Gastroesophageal sphincter (tissue), 4 donors: ENCODE measurements around the gene KIF5C. TPM values are rescaled to one million over a fixed set of nuclear protein-coding genes. Genes with fewer than 3 reads are reported as not detected.

Experiments used
- ATAC-seq: fragments of 150-250 bp; one replicate; pipeline ENCODE4 v1.9.1; 2016; ENCODE audit warnings: mild to moderate bottlenecking, moderate library complexity
- H3K27ac ChIP-seq, 4 donors: fragments of 200-600 bp; sonication (generic) in 3 of 4; 1 replicate in 3 of 4; 2 replicates in 1 of 4; pipeline ENCODE4 v1.5.1; 2016 to 2019
- H3K27me3 ChIP-seq: fragments of 200-600 bp; sonication (generic); one replicate; pipeline ENCODE4 v1.5.1; 2019
- H3K36me3 ChIP-seq, 2 donors: fragments of 200-600 bp; sonication (generic); one replicate each; pipeline ENCODE4 v1.5.1; 2019; ENCODE audit warnings: control low read depth in 1 of 2
- H3K4me1 ChIP-seq, 3 donors: fragments of 200-600 bp; sonication (generic); 1 replicate in 2 of 3; 2 replicates in 1 of 3; pipeline ENCODE4 v1.5.1; 2016 to 2019; ENCODE audit warnings: control low read depth in 2 of 3
- H3K4me3 ChIP-seq, 2 donors: fragments of 200-600 bp; sonication (generic); one replicate each; pipeline ENCODE4 v1.5.1; 2019; ENCODE audit warnings: mild to moderate bottlenecking in 1 of 2, moderate library complexity in 1 of 2
- H3K9me3 ChIP-seq, 3 donors: fragments of 200-600 bp; sonication (generic); one replicate each; pipeline ENCODE4 v1.5.1; 2017 to 2019; ENCODE audit warnings: control low read depth in 2 of 3
- EP300 ChIP-seq: sonication (generic); formaldehyde crosslinking; IDR thresholded peaks from one replicate; pipeline ENCODE4 v1.6.1; 2017; ENCODE audit warnings: antibody characterized with exemption, mild to moderate bottlenecking
- POLR2A ChIP-seq, 2 donors: fragments of 450-650 bp; IDR thresholded peaks; one replicate each; pipeline ENCODE4 v1.6.1; 2017; ENCODE audit warnings: antibody characterized with exemption in 2 of 2, mild to moderate bottlenecking in 2 of 2, moderate library complexity in 1 of 2
- POLR2AphosphoS5 ChIP-seq: sonication (generic); formaldehyde crosslinking; IDR thresholded peaks from one replicate; pipeline ENCODE4 v1.6.1; 2017; ENCODE audit warnings: antibody characterized with exemption
- WGBS, 2 donors: methylation state at CpG; one replicate each; pipeline ENCODE4 v1.1.5; 2018; ENCODE audit warnings: low coverage in 1 of 2; 5-methylcytosine and 5-hydroxymethylcytosine counted together
- total RNA-seq, 4 donors: library from RNA; depleted of rRNA; stranded (reverse); fragments of >200 nt; gene quantifications; one replicate each; pipeline ENCODE4 v1.1.0, GENCODE V29; 2016
- TF ChIP-seq, protein P1 (sequence below), 4 experiments: fragments of 200-600 bp in 2 of 4; fragments of 450-650 bp in 2 of 4; sonication (generic) in 1 of 4; IDR thresholded peaks; one replicate each; pipeline ENCODE4 v1.5.1; 2017 to 2019; ENCODE audit warnings: antibody characterized with exemption in 4 of 4, mild to moderate bottlenecking in 2 of 4, moderate library complexity in 2 of 4

KIF5C gene
- total RNA-seq, 4 donors from 2014 or later, result 3.3 to 6.6 (median 4.5) TPM

DNA sequence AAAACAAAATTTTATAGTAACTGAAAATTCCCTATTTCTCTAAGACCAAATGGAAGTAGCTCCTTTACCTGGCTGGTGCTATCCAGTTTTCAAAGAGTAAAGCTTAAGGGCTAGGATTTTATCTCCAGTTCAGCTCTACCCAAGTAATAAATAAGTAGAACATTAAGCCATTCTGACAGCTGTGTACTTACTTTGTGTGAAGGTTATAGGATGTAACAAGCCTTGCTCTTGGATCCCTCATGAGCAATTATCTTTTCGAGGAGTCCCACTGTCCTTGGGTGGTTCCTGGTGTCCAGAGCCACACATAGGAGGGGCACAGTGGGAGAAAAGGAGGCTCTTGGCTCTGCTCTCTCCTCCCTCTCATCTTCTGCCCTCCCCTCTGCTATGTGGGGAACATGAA is 45.5 kb downstream of the KIF5C start:
- 33% methylated on average over 1 of the region's 1 CpG; no CpG with 5 or more reads in 1 of the 2 donors for WGBS, 2 donors
- no peaks in the 10 kb centered on the region for H3K36me3 ChIP-seq
- peaks cover 0 to 7% (median 0%) of the 10 kb centered on the region in 3 donors for H3K4me1 ChIP-seq
- TF ChIP-seq, protein P1, sequence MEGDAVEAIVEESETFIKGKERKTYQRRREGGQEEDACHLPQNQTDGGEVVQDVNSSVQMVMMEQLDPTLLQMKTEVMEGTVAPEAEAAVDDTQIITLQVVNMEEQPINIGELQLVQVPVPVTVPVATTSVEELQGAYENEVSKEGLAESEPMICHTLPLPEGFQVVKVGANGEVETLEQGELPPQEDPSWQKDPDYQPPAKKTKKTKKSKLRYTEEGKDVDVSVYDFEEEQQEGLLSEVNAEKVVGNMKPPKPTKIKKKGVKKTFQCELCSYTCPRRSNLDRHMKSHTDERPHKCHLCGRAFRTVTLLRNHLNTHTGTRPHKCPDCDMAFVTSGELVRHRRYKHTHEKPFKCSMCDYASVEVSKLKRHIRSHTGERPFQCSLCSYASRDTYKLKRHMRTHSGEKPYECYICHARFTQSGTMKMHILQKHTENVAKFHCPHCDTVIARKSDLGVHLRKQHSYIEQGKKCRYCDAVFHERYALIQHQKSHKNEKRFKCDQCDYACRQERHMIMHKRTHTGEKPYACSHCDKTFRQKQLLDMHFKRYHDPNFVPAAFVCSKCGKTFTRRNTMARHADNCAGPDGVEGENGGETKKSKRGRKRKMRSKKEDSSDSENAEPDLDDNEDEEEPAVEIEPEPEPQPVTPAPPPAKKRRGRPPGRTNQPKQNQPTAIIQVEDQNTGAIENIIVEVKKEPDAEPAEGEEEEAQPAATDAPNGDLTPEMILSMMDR (IDR thresholded peaks at IDR 0.05), result no peak
- TF ChIP-seq POLR2A (IDR thresholded peaks at IDR 0.05), result no peak
- TF ChIP-seq EP300, result no peak
- no peak for TF ChIP-seq POLR2AphosphoS5
- no peak for ATAC-seq
- no peaks in the 10 kb centered on the region for H3K27me3 ChIP-seq
- H3K27ac ChIP-seq, result no peak overlapping the region
- no peak overlapping the region for H3K4me3 ChIP-seq
- peaks cover 0 to 13% (median 0%) of the 10 kb centered on the region in 3 donors for H3K9me3 ChIP-seq

DNA sequence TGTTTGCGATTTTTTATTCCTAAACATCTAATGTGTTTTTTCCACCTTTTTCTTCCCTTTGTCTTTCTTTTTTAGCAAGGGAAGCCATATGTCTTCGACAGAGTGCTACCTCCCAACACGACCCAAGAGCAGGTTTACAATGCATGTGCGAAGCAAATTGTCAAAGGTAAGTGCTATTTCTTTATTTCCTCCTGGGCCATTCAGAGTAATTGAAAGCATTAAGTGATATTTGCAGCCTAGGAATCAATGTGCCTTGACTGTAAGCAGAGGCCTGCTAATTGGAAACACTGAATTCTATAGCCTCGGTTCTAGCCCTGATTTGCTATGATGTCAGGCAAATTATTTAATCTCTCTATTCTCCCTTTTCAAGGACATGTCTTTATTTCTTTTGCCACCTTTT is 47.0 kb downstream of the KIF5C start:
- H3K27ac ChIP-seq, result no peak overlapping the region
- no peaks in the 10 kb centered on the region for H3K36me3 ChIP-seq
- no peaks in the 10 kb centered on the region for H3K27me3 ChIP-seq
- no peak for ATAC-seq
- WGBS, 2 donors, result 92 to 100% methylated on average over 5 of the region's 5 CpGs
- H3K4me1 ChIP-seq, result peaks cover 0 to under 1% (median 0%) of the 10 kb centered on the region in 3 donors
- peaks cover 0 to 13% (median 0%) of the 10 kb centered on the region in 3 donors for H3K9me3 ChIP-seq
- TF ChIP-seq POLR2AphosphoS5 (no peak), POLR2A (IDR thresholded peaks at IDR 0.05) (no peak), EP300 (no peak)
- TF ChIP-seq, protein P1 (IDR thresholded peaks at IDR 0.05), result no peak
- H3K4me3 ChIP-seq, result no peak overlapping the region

DNA sequence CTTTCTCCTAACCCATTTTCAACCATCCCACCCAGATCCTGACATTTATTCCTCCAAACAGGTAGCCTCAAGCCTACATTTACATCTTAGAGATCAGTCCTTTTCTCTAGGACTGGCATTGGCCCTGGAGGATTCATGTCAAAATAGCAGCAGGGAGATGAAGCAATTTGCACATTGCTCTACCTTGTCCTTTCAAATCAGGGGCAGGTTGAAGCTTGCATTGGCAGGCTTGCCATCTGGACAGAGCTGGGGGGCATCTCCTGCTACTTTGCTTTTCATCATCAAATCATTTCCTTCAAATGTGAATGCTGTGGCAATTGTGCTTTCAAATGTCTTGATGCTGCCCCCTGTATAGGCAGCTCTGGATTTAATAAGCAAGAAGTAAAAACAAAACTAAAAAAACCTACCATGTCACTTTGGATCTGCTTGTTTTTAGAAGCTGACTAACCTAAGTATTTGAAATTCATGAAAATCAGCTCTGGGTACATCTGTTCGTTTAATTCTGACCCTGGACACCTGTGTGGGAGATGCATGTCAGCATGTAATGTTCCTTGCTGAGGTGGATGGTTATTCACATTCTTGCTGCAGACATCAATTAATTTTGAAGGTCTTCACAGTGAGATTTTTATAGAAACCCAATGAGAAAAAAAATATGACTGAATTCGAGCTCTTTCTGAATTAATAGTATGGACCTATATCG is 47.9 kb downstream of the KIF5C start:
- no peaks in the 10 kb centered on the region for H3K36me3 ChIP-seq
- TF ChIP-seq POLR2A (IDR thresholded peaks at IDR 0.05) (no peak), POLR2AphosphoS5 (no peak), EP300 (no peak)
- TF ChIP-seq, protein P1 (IDR thresholded peaks at IDR 0.05), result no peak
- no peak for ATAC-seq
- H3K27ac ChIP-seq, result no peak overlapping the region
- H3K27me3 ChIP-seq, result no peaks in the 10 kb centered on the region
- whole genome bisulfite sequencing, 2 donors, result 73 to 85% methylated on average over 3 of the region's 3 CpGs
- H3K4me3 ChIP-seq, result no peak overlapping the region
- peaks cover 0 to 13% (median 0%) of the 10 kb centered on the region in 3 donors for H3K9me3 ChIP-seq
- no peaks in the 10 kb centered on the region for H3K4me1 ChIP-seq

DNA sequence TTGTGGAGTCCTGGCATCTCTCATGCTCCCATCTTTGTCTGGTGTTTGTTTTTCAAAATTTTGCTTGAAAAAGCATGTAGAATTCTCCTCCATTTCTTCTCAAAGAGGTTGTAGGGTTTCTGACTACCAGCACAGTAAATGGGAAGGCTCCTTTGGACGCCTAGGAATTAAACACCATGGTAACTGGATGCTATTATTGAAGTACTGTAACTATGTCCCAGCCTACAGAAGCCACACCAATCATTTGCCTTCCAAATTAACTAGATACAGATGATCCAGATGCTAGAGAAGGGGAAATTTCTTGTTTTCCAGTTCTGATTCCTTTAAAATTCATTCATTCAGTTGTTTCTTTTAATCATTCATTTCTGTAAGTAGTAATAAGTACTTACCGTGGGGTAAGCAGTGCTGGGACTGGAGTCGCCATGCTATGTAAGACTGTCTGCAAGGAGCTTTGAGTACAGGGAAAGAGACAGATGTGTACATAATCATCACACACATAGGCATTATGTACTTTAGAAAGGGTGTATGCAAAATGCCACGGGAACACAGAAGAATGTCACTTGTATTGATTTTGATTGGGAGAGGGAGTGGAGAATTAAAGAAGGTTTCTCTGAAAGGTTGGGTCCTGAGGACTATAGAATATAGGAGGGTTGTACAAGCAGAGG is 49.6 kb downstream of the KIF5C start:
- 89 to 95% methylated on average over 2 to 4 of the region's 4 CpGs for WGBS, 2 donors
- no peak for ATAC-seq
- Histone ChIP-seq H3K36me3 (no peaks in the 10 kb centered on the region), H3K4me3 (no peak overlapping the region), H3K27me3 (no peaks in the 10 kb centered on the region), H3K9me3 (no peaks in the 10 kb centered on the region), H3K27ac (no peak overlapping the region), H3K4me1 (no peaks in the 10 kb centered on the region)
- TF ChIP-seq POLR2AphosphoS5 (no peak), EP300 (no peak), POLR2A (IDR thresholded peaks at IDR 0.05) (no peak)
- TF ChIP-seq, protein P1 (IDR thresholded peaks at IDR 0.05), result no peak
